ENCODE data around the gene SLC38A1. TPM values are rescaled to one million over a fixed set of nuclear protein-coding genes. Genes with fewer than 3 reads are reported as not detected.

Gene SLC38A1
- total RNA-seq, 1 donor from 2014 or later = 314 TPM

DNA sequence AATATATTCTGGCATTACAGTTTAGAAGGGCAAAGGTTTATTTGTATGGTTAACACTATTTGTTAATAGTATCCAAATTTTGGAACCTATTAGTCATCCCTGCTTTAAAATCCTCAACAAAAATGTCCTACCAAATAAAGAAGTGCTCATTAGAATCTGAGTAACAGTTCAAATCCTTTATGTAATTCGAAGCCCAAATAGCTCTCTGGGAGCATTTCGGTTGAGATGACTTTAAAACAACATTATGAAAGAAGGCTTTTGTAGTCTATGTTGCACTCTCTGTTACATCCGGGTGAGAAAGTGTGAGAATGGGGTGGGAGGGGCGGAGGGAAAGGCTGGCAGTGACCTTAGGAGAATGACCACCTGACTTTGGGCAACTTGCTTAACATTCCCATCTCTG lies 59.7 kb downstream of the SLC38A1 start:
- Mint-ChIP-seq H3K4me3 (peak overlapping the region; percentile 63), H3K27me3 (no peaks in the 10 kb centered on the region), H3K27ac (peak overlapping the region; percentile 93), H3K4me1 (peaks cover 91% of the 10 kb centered on the region), H3K9me3 (no peaks in the 10 kb centered on the region), H3K36me3 (ENCODE audit: low read depth) (peaks cover 97% of the 10 kb centered on the region)
- no peak for DNase-seq
- intact Hi-C loops (cut with micrococcal nuclease) = no loop called here
- ATAC-seq (ENCODE audit: low read depth) = no peak
- ChIA-PET POLR2A (interaction anchor here (1.0 to 7.6 kb wide), 6 partner anchors 9 to 175 kb away, joined by 3 to 100 read pairs (median 10); partner anchors contain the start of gene SLC38A1), CTCF (interaction anchor here (0.7 to 2.7 kb wide), 7 partner anchors 9 to 452 kb away, joined by 3 to 8 read pairs (median 4); partner anchors contain the start of gene SLC38A1)
- TF ChIP-seq CTCF (IDR thresholded peaks at IDR 0.05) = no peak

DNA sequence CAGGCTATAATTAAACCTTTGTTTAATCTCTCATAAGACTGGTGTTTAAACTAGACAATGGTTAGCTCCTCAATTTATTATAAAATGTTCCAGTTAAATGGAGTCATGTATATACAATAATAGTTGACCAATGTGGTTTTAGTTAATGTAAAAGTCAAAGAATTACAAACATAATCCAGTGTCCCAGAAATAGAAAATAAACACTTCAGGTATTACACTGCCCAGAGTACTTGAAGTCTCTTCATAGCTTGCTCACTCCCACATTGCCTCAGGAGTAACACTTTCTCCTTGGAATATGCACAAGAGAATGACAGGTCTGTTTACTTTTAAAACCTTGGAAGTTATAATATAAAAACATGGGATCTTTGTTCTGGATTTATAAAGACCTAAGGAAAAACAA lies 60.5 kb downstream of the SLC38A1 start:
- intact Hi-C loops (cut with micrococcal nuclease) = no loop called here
- no peak for ATAC-seq (ENCODE audit: low read depth)
- Mint-ChIP-seq H3K27ac (peak overlapping the region; percentile 93), H3K36me3 (ENCODE audit: low read depth) (peaks cover 97% of the 10 kb centered on the region), H3K27me3 (no peaks in the 10 kb centered on the region), H3K4me3 (no peak overlapping the region), H3K9me3 (no peaks in the 10 kb centered on the region), H3K4me1 (peaks cover 84% of the 10 kb centered on the region)
- ChIA-PET CTCF (interaction anchor here (0.7 to 2.7 kb wide), 8 partner anchors 10 to 453 kb away, joined by 3 to 8 read pairs (median 4); partner anchors contain the start of gene SLC38A1), POLR2A (interaction anchor here (0.8 to 7.6 kb wide), 7 partner anchors 10 to 163 kb away, joined by 3 to 100 read pairs (median 3); partner anchors contain the start of gene SLC38A1)
- no peak for DNase-seq
- TF ChIP-seq CTCF (IDR thresholded peaks at IDR 0.05) = no peak

- Mint-ChIP-seq H3K36me3 (ENCODE audit: low read depth) (peaks cover 97% of the 10 kb centered on the region), H3K27ac (peak overlapping the region; percentile 93), H3K9me3 (no peaks in the 10 kb centered on the region), H3K27me3 (no peaks in the 10 kb centered on the region), H3K4me3 (peak overlapping the region; percentile 80), H3K4me1 (peaks cover 77% of the 10 kb centered on the region)
- no peak for TF ChIP-seq CTCF (IDR thresholded peaks at IDR 0.05)
- DNase-seq (no peak), ATAC-seq (ENCODE audit: low read depth) (peak; percentile 61)
- CTCF ChIA-PET = interaction anchor here (0.8 to 2.7 kb wide), 6 partner anchors 10 to 94 kb away, joined by 3 to 8 read pairs (median 4); partner anchors contain the start of gene SLC38A1
- POLR2A ChIA-PET = interaction anchor here (0.6 to 7.6 kb wide), 10 partner anchors 10 to 165 kb away, joined by 3 to 100 read pairs (median 4); partner anchors contain the start of gene SLC38A1
- intact Hi-C loops (cut with micrococcal nuclease) = loop anchor here (1.0 to 2.0 kb wide), 4 partner anchors 13 to 95 kb away; no protein-coding TSS in a partner anchor
Measured at GRCh38 chr12:46207644-46208043, 61.2 kb downstream of the SLC38A1 start.

GRCh38 chr12:46206471-46206870 lies 62.4 kb downstream of the SLC38A1 start:
- no peak for DNase-seq
- peak overlapping the region; percentile 93 for H3K27ac Mint-ChIP-seq
- H3K4me3 Mint-ChIP-seq = no peak overlapping the region
- POLR2A ChIA-PET = interaction anchor here (0.5 to 7.6 kb wide), 8 partner anchors 8 to 216 kb away, joined by 3 to 100 read pairs (median 4); partner anchors contain the start of genes SCAF11 and SLC38A1
- no peaks in the 10 kb centered on the region for H3K9me3 Mint-ChIP-seq
- peaks cover 97% of the 10 kb centered on the region for H3K36me3 Mint-ChIP-seq (ENCODE audit: low read depth)
- H3K4me1 Mint-ChIP-seq = peaks cover 65% of the 10 kb centered on the region
- intact Hi-C loops (cut with micrococcal nuclease) = loop anchor here (2.0 kb wide), 2 partner anchors 14 to 96 kb away; no protein-coding TSS in a partner anchor
- TF ChIP-seq CTCF (IDR thresholded peaks at IDR 0.05) = no peak
- ATAC-seq (ENCODE audit: low read depth) = no peak
- H3K27me3 Mint-ChIP-seq = no peaks in the 10 kb centered on the region
- CTCF ChIA-PET = interaction anchor here (1.2 to 2.7 kb wide), 3 partner anchors 11 to 81 kb away, joined by 3 to 8 read pairs (median 4); partner anchors contain the start of gene SLC38A1

DNA sequence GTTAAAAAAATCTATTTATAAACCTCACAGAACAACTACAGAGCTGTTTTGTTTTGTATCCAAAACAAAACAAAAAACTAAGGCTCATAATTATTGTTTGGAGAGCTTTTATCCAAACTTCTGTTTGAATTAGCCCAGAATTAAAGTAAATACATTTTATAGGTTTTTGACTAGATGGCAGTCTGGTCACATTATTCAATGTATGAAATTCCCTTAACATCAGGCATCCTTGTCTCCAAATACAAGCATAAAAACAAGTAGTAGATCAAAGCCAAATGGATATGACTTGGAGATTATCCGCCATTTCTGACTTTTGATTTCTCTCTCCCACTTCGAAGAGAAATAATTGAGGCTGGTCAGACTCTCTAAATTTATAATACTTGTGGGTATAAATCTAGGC lies 63.5 kb downstream of the SLC38A1 start:
- Mint-ChIP-seq H3K4me1 (peaks cover 53% of the 10 kb centered on the region), H3K27me3 (no peaks in the 10 kb centered on the region), H3K36me3 (ENCODE audit: low read depth) (peaks cover 95% of the 10 kb centered on the region), H3K4me3 (no peak overlapping the region), H3K27ac (peak overlapping the region; percentile 41), H3K9me3 (no peaks in the 10 kb centered on the region)
- no peak for TF ChIP-seq CTCF (IDR thresholded peaks at IDR 0.05)
- ChIA-PET CTCF (interaction anchor here (0.7 to 2.2 kb wide), 8 partner anchors 10 to 133 kb away, joined by 3 to 8 read pairs (median 4); partner anchors contain the start of gene SLC38A1), POLR2A (interaction anchor here (1.1 to 7.6 kb wide), 7 partner anchors 9 to 95 kb away, joined by 3 to 100 read pairs (median 4); partner anchors contain the start of gene SLC38A1)
- ATAC-seq (ENCODE audit: low read depth) = no peak
- intact Hi-C loops (cut with micrococcal nuclease) = no loop called here
- DNase-seq = no peak
